ENCODE results near the gene IGF2R. TPM values are rescaled to one million over a fixed set of nuclear protein-coding genes. Genes with fewer than 3 reads are reported as not detected.

Gene IGF2R
- total and polyA plus RNA-seq, 7 donors: 40.1 to 167 (median 113) TPM

- intact Hi-C loops (cut with DNase I): no loop called here
Measured at GRCh38 chr6:160073272-160073671, 104.4 kb downstream of the IGF2R start.

GRCh38 chr6:160076009-160076408, 107.1 kb downstream of the IGF2R start:
- no peak for TF ChIP-seq CTCF (IDR thresholded peaks at IDR 0.05)
- no peak for DNase-seq
- Histone ChIP-seq H3K27me3 (ENCODE audit: insufficient read depth in 3 of 3, low read length in 2 of 3) (no peaks in the 10 kb centered on the region), H3K9me3 (no peaks in the 10 kb centered on the region), H3K36me3 (ENCODE audit: insufficient read depth in 1 of 2, low read depth in 1 of 2) (peaks cover 20 to 100% of the 10 kb centered on the region in 2 donors), H3K27ac (no peak overlapping the region), H3K4me3 (no peak overlapping the region), H3K4me1 (no peaks in the 10 kb centered on the region)
- WGBS, 3 donors: 93 to 98% (median 93%) methylated on average over 5 of the region's 5 CpGs
- intact Hi-C loops (cut with DNase I): no loop called here
- ATAC-seq: no peak

More at GRCh38 chr6:160073272-160073671, 104.4 kb downstream of the IGF2R start:
- Histone ChIP-seq H3K27ac (no peak overlapping the region), H3K9me3 (no peaks in the 10 kb centered on the region), H3K27me3 (ENCODE audit: insufficient read depth in 3 of 3, low read length in 2 of 3) (no peaks in the 10 kb centered on the region), H3K4me1 (no peaks in the 10 kb centered on the region), H3K36me3 (ENCODE audit: insufficient read depth in 1 of 2, low read depth in 1 of 2) (peaks cover 22 to 100% of the 10 kb centered on the region in 2 donors), H3K4me3 (no peak overlapping the region)
- no peak for TF ChIP-seq CTCF (IDR thresholded peaks at IDR 0.05)
- ATAC-seq: no peak
- 85 to 89% (median 88%) methylated on average over 9 of the region's 9 CpGs for WGBS, 3 donors
- DNase-seq: no peak

GRCh38 chr6:160077024-160077423, 108.1 kb downstream of the IGF2R start:
- Histone ChIP-seq H3K36me3 (ENCODE audit: insufficient read depth in 1 of 2, low read depth in 1 of 2) (peaks cover 20 to 100% of the 10 kb centered on the region in 2 donors), H3K27me3 (ENCODE audit: insufficient read depth in 3 of 3, low read length in 2 of 3) (no peaks in the 10 kb centered on the region), H3K9me3 (no peaks in the 10 kb centered on the region), H3K4me3 (no peak overlapping the region), H3K27ac (no peak overlapping the region), H3K4me1 (no peaks in the 10 kb centered on the region)
- DNase-seq: no peak
- no peak for TF ChIP-seq CTCF (IDR thresholded peaks at IDR 0.05)
- ATAC-seq: no peak
- intact Hi-C loops (cut with DNase I): no loop called here
- 65 to 79% (median 72%) methylated on average over 5 of the region's 5 CpGs for WGBS, 3 donors

- H3K36me3 ChIP-seq (ENCODE audit: insufficient read depth in 1 of 2, low read depth in 1 of 2): peaks cover 18 to 100% of the 10 kb centered on the region in 2 donors
- no peaks in the 10 kb centered on the region for H3K9me3 ChIP-seq
- no peak overlapping the region for H3K4me3 ChIP-seq
- no peaks in the 10 kb centered on the region for H3K27me3 ChIP-seq (ENCODE audit: insufficient read depth in 3 of 3, low read length in 2 of 3)
- ATAC-seq (no peak), DNase-seq (no peak)
- intact Hi-C loops (cut with DNase I): no loop called here
- H3K27ac ChIP-seq: no peak overlapping the region
- WGBS, 3 donors: 49 to 64% (median 59%) methylated on average over 2 of the region's 2 CpGs
- TF ChIP-seq CTCF (IDR thresholded peaks at IDR 0.05): no peak
- no peaks in the 10 kb centered on the region for H3K4me1 ChIP-seq
Measured at GRCh38 chr6:160077526-160077925, 108.6 kb downstream of the IGF2R start.
